ENCODE data around the gene GALNT10.

GALNT10 gene

DNA sequence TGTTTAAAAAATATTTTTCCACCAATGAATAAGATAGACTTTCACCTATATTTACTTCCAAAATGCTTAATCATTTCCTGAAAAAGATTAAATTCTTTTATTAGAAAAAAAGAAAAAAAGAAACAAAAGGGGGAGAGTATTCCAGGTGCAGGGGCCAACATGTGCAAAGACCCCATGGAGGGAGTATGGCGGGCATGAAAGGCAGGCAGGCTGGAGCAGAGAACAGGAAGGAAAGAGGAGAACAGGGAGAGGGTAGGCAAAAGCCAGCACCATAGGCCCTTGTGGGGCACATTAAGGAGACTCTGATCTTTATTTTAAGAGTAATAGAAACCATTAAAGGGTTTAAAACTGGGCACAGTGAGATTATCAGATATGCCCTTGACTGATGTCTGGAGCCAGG, 238.8 kb downstream of the GALNT10 start:
- H3K27ac ChIP-seq = no peak overlapping the region
- TF ChIP-seq CTCF (conservative IDR thresholded peaks at IDR 0.05) = no peak

DNA sequence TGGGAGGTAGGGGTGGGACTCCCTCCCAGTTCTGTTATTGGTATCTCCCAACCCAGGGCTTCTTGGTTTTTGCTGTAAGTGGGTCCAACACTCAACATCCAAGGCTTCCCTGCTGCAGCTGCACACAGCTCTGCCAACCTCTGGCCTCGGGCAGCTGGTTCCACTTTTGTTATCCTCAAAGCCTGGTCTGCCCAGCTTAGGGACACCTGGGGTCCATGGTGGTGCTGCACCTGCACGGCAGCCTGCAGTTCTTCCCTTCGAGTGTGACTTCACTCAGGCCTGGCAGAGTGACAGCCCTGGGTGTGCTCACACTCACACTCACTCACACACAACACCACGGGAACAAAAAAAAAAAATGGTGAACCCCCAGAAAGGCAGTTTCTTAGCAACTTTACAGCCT, 239.9 kb downstream of the GALNT10 start:
- no peak overlapping the region for H3K27ac ChIP-seq
- TF ChIP-seq CTCF (conservative IDR thresholded peaks at IDR 0.05) = no peak

- no peak for TF ChIP-seq CTCF (conservative IDR thresholded peaks at IDR 0.05)
- H3K27ac ChIP-seq = no peak overlapping the region
Measured at GRCh38 chr5:154430961-154431630, 240.6 kb downstream of the GALNT10 start.

- H3K27ac ChIP-seq = no peak overlapping the region
- no peak for TF ChIP-seq CTCF (conservative IDR thresholded peaks at IDR 0.05)
Measured at GRCh38 chr5:154435226-154435625, 244.7 kb downstream of the GALNT10 start.

GRCh38 chr5:154437281-154437965, 246.9 kb downstream of the GALNT10 start:
- TF ChIP-seq CTCF (conservative IDR thresholded peaks at IDR 0.05) = no peak
- no peak overlapping the region for H3K27ac ChIP-seq

- TF ChIP-seq CTCF (conservative IDR thresholded peaks at IDR 0.05) = no peak
- H3K27ac ChIP-seq = no peak overlapping the region
Measured at GRCh38 chr5:154440540-154440939, 250.0 kb downstream of the GALNT10 start.

- no peak overlapping the region for H3K27ac ChIP-seq
- TF ChIP-seq CTCF (conservative IDR thresholded peaks at IDR 0.05) = no peak
Measured at GRCh38 chr5:154442801-154443200, 252.3 kb downstream of the GALNT10 start.
